ENCODE results near the gene ZNF287.
"Not testable (repeated sequence)": the region's sequence is repeated elsewhere in the genome, so short reads cannot be mapped to it uniquely, and the experiment has no call there.

The ZNF287 gene

DNA sequence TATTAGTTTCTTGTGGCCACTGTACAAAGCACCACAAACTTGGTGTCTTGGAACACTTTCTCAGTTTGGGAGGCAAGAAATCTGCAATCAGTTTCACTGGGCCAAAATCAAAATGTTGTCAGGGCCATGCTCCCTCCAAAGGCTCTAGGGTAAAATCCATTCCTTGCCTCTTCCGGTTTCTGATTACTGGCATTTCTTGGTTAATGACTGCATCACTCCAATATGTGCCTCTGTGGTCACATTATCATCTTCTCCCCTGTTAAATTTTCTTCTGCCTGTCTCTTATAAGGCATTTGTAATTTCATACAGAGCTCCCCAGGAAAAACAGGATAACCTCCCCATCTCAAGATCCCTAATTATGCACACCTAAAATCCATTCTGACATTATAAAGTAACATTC is 34.8 kb downstream of the ZNF287 start:
- TF ChIP-seq, protein P1, sequence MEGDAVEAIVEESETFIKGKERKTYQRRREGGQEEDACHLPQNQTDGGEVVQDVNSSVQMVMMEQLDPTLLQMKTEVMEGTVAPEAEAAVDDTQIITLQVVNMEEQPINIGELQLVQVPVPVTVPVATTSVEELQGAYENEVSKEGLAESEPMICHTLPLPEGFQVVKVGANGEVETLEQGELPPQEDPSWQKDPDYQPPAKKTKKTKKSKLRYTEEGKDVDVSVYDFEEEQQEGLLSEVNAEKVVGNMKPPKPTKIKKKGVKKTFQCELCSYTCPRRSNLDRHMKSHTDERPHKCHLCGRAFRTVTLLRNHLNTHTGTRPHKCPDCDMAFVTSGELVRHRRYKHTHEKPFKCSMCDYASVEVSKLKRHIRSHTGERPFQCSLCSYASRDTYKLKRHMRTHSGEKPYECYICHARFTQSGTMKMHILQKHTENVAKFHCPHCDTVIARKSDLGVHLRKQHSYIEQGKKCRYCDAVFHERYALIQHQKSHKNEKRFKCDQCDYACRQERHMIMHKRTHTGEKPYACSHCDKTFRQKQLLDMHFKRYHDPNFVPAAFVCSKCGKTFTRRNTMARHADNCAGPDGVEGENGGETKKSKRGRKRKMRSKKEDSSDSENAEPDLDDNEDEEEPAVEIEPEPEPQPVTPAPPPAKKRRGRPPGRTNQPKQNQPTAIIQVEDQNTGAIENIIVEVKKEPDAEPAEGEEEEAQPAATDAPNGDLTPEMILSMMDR (conservative IDR thresholded peaks at IDR 0.05) = no peak
- H3K27ac ChIP-seq = no peak overlapping the region

DNA sequence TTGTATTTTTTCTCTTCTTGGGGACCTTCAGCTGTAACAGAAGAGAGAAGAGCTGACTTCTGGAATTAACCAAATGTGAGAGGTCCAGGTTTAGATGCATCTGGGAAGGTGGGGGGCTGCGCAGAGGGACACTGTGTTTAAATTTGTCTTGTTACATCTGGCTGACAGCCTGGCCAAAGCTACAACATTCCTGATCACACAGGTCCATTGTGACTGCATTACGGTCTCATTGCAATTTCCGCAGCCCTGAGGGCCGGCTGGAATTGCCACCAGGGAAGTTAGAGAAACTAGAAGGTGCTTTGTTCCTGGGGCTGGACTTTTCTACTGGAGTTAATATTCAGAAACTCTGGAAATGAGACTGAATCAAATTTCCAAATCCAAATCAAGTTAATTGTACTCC is 39.1 kb downstream of the ZNF287 start:
- TF ChIP-seq, protein P1 (conservative IDR thresholded peaks at IDR 0.05) = no peak

DNA sequence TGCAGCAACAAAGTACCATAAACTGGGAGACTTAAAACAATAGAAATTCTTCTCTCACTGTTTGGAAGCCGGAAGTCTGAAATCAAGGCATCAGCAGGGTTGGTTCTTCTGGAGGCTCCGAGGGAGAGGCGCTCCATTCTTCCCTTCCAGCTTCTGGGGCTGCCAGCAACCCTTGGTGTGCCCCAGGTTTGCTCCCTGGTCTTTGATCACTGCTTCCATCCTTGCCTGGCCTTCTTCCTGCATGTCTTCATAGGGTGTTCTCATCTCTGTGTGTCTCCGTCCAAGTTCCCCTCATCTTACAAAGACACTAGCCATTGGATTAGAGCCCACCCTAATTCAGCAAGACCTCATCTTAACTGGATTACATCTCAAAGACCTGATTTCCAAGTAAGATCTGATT is 41.7 kb downstream of the ZNF287 start:
- TF ChIP-seq, protein P1 (conservative IDR thresholded peaks at IDR 0.05) = no peak
- H3K27ac ChIP-seq = no peak overlapping the region

More for the DNA sequence above, 39.1 kb downstream of the ZNF287 start:
- no peak overlapping the region for H3K27ac ChIP-seq

DNA sequence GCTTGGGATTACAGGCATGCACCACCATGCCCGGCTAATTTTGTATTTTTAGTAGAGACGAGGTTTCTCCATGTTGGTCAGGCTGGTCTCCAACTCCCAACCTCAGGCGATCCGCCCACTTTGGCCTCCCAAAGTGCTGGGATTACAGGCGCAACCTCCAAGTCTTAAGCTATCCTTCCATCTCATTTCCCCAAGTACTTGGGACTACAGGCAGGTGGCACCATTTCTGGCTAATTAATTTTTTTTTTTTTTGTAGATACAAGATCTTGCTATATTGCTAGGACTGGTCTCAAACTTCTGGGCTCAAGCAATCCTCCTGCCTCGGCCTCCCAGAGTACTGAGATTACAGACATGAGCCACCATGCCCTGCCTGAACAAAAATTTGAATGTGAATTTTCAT is 43.4 kb downstream of the ZNF287 start:
- not testable (repeated sequence) for H3K27ac ChIP-seq
- TF ChIP-seq, protein P1 (conservative IDR thresholded peaks at IDR 0.05) = 0 out of 2 replicates have a peak, but pooled peaks have one; percentile 6

DNA sequence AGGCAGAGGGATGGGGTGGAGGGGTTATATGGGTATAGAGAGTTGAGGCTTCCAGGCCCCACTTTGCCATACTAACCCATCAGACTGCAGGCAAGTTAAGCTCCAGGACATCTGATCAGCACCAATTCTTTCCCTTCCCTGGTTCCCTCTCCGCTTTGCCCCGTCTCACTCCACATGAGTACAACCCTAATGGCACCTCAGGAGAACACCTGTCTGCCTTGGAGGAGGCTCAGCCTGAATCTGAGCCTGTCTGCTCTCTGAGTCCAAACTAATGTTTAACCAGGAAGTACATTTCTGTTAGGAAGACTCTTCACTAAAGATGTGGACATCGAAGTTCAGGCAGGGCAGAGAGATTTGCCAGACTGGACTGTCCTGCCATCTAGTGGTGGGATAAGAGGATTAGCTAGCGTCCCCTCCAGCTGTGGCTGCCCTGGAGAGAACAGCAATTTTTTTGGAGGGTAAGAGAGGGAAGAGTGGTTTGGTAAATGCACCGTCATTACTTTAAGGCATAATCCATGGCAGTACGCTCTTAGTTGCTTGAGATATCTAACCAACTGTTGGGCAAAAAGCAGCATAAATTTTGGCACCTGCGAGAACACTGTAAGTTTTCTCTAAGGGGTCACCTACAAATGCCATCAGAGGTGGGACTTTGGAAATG is 47.8 kb downstream of the ZNF287 start:
- TF ChIP-seq, protein P1 (conservative IDR thresholded peaks at IDR 0.05) = peak; percentile 93
- H3K27ac ChIP-seq = peak overlapping the region; percentile 61

DNA sequence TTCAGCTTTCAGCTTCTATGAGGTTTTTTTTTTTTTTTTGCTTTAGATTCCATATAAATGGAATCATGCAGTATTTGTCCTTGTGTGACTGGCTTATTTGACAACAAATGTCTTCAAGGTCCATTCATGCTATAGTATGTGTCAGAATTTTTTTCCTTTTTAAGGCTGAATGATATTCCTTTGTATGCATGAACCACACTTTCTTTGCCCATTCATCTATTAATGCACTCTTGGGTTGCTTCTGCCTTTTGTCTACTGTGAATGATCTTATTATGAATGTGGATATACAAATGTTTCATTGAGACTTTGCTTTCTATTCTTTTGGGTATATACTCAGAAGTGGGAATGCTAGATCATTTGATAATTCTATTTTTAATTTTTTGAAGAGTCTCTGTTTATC is 50.0 kb downstream of the ZNF287 start:
- no peak overlapping the region for H3K27ac ChIP-seq
- TF ChIP-seq, protein P1 (conservative IDR thresholded peaks at IDR 0.05) = no peak

DNA sequence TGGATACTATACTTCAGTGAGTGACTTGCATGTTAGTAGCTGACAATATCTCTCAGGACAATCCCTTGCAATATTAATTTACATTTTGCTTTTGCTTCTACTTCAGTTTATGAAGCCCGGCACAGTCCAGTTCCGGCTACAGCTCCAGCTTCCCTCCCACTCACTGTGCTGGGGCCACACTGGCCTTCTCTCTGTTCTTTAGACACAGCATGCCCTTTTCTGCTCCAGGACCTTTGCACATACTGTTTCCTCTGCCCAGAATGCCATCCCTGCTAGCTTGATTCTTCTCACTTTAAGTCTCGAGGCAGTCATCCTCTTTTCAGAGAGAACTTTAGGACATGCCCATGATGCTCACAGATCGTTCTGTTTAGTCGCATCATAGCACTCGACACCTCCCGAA is 51.5 kb downstream of the ZNF287 start:
- TF ChIP-seq, protein P1 (conservative IDR thresholded peaks at IDR 0.05) = no peak
- H3K27ac ChIP-seq = no peak overlapping the region

Measured in VCaP (cell line).